Endometrial microvascular endothelial cells (primary cell): ENCODE results near the gene XAGE2. TPM values are rescaled to one million over a fixed set of nuclear protein-coding genes. Genes with fewer than 3 reads are reported as not detected.

Experiments used
- in situ Hi-C: cut with HindIII; loops from 2 replicates; pipeline ENCODE4 v1.10.0; 2017; ENCODE audit warnings: low sequenced_read_pairs, low pct_unique_long_range_greater_than_20kb; ENCODE audit errors: inconsistent ontology term
- total RNA-seq: library from RNA; depleted of rRNA; stranded (reverse); fragments of >200 nt; gene quantifications from one replicate; pipeline ENCODE4 v1.2.3, GENCODE V29; 2015; ENCODE audit errors: inconsistent ontology term

XAGE2 gene
- total RNA-seq, 1 donor from 2014 or later: not detected

- in situ Hi-C loops: no loop called here
These were observed 52.1 kb downstream of the XAGE2 start for GRCh38 chrX:52420824-52421443.

GRCh38 chrX:52422884-52423283 is 54.1 kb downstream of the XAGE2 start:
- in situ Hi-C loops: no loop called here

- in situ Hi-C loops: no loop called here
These were observed 55.8 kb downstream of the XAGE2 start for GRCh38 chrX:52424656-52425055.

Other genes with a start within 250 kb of the XAGE2 start
- 3.1 TPM for gene MAGED4, start 184.1 kb upstream of the XAGE2 start, total RNA-seq
- gene XAGE1A, start 126.8 kb downstream of the XAGE2 start, total RNA-seq: not detected
- not detected for gene XAGE1B, start 148.0 kb downstream of the XAGE2 start, total RNA-seq